Stomach (tissue), 4 donors: ENCODE data around the gene IL20RA.

Experiments
- CTCF ChIP-seq, 7 experiments: fragments of 450-650 bp in 4 of 7; fragments of 200-600 bp in 3 of 7; sonication (generic) in 3 of 7; IDR thresholded peaks; one replicate each; pipeline ENCODE4 v1.5.1; 2016 to 2019; ENCODE audit warnings: antibody characterized with exemption in 7 of 7, control low read depth in 2 of 7, mild to moderate bottlenecking in 1 of 7
- POLR2A ChIP-seq, 4 donors: fragments of 450-650 bp; IDR thresholded peaks; one replicate each; pipeline ENCODE4 v1.6.1; 2016; ENCODE audit warnings: antibody characterized with exemption in 4 of 4, control low read depth in 2 of 4, mild to moderate bottlenecking in 1 of 4, moderate library complexity in 1 of 4
- POLR2AphosphoS5 ChIP-seq, 3 donors: sonication (generic); formaldehyde crosslinking; IDR thresholded peaks; one replicate each; pipeline ENCODE4 v1.6.1; 2016; ENCODE audit warnings: antibody characterized with exemption in 3 of 3

GRCh38 chr6:137044366-137045221 is at the start of gene IL20RA:
- peak in 1 of 7 experiments; percentile 7 for TF ChIP-seq CTCF (IDR thresholded peaks at IDR 0.05)
- TF ChIP-seq POLR2A (IDR thresholded peaks at IDR 0.05), result no peak
- TF ChIP-seq POLR2AphosphoS5 (IDR thresholded peaks at IDR 0.05), result peak in 1 of 3 donors; percentile 4
